Iris pigment epithelial cell (primary cell): ENCODE results near the gene AKAP6.
"Not testable (repeated sequence)": the region's sequence is repeated elsewhere in the genome, so short reads cannot be mapped to it uniquely, and the experiment has no call there.

ENCODE experiments used
- DNase-seq: peaks from one replicate; pipeline ENCODE4 v3.0.0-alpha.2; 2011; ENCODE audit warnings: low read depth

The AKAP6 gene

DNA sequence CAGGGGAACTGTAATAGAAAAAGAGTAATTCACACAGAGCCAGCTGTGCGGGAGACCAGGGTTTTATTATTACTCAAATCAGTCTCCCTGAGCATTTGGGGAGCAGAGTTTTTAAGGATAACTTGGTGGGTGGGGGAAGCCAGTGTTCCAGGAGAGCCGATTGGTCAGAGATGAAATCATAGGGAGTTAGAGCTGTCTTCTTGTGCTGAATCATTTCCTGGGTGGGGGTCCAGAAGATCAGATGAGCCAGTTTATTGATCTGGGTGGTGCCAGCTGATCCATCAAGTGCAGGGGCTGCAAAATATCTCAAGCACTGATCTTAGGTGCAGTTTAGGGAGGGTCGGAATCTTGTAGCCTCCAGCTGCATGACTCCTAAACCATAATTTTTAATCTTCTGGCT, 44.1 kb downstream of the AKAP6 start:
- DNase-seq = not testable (repeated sequence)

DNA sequence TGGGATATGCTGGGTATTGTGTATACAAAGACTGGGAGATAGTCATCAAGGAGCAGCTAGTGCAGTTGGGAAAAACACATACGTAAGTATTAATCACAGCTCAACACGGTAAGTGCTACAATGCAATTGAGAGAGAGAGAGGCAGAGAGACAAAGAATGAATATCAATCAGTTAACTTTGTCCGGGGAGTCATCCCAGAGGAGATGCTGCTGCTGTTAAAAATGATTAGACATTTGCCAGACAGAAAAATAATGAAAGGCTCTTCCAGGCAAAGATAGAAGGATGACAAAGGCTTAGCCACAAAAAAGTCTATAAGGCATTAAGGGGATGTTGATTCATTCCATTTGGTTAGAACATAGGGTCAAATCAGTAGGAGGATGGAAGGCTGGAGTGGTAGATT, 45.1 kb downstream of the AKAP6 start:
- peak; percentile 50 for DNase-seq

DNA sequence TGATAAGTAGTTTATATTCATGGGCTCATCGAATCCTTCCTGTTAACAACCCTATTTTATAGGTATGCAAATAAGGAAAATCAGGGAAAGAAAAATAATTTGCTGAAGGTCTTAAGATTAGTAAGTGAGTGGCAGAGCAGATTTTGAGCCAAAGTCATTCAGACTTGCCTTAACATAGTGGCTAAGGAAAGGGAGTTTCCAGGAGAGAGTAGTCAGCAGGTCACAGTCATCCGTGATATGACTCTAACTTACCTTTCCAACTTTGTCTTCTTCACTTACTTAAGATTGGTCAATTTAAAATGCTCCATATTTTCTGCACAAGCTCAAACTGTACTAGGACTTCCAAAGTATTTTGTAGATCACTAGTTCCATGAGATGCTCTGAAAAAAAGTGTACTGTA, 46.6 kb downstream of the AKAP6 start:
- DNase-seq = no peak

DNA sequence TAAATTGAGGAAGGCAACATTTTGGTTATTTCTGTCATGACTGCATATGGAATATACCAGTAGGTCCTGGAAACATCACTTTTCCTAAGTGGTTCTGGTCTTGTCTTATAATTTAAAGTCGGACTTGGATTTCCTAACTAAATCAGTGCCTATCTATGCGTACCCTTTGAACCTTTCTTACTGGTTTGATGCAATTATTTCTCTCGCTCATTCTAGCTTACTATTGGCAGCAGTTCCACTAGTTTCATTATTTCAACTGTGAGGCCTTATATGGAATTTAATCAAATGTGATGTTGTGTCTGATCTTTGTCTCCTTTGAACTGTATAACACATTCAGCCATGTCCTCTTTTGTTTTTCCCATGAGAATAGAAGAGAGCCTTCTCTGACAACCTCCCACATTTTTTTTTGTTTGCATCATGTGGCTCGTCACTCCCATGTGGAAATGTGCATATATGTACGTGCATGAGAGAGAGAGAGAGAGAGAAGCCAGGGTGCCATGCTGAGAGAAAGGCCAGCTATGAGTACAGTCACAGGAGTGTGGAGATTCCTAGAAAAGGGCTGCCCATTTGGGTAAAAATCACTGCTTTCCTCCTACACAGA, 48.0 kb downstream of the AKAP6 start:
- no peak for DNase-seq

DNA sequence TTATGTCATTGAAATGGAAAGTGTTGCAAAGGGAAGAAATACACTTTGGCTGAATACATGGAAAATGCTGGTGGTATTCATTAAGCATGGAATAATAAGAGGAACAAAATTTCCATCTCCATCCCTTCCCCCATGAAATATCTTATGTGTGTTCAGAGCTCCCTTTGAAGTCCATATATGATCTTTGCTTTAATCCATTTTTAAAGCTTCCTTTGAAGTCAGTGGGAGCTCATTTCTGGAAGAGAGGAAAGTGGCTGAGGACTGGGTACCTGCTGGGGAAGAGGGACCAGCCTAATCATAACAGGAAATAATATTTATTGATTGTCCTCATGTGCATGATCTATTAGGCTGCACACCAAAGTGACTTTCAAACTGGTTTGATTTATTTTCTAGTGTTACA, 49.2 kb downstream of the AKAP6 start:
- no peak for DNase-seq

DNA sequence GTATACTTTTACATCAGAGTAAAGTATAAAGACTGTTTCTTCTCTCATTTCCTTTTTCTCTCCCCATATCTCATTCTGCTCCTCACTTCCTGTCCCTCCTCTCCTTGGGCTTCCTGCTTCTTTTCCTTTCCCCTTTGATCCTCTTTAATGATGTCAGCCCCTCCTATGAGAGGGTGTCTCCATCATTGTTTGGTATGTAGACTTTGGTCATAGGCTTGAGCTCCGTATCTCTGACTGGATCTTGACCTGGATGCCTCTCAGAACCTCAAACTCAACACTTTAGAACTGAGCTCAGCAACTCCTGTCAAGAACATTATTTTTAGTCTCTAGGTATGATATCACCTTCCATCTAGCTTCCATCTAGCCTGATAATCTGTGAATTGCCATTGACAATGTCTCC, 50.3 kb downstream of the AKAP6 start:
- no peak for DNase-seq

DNA sequence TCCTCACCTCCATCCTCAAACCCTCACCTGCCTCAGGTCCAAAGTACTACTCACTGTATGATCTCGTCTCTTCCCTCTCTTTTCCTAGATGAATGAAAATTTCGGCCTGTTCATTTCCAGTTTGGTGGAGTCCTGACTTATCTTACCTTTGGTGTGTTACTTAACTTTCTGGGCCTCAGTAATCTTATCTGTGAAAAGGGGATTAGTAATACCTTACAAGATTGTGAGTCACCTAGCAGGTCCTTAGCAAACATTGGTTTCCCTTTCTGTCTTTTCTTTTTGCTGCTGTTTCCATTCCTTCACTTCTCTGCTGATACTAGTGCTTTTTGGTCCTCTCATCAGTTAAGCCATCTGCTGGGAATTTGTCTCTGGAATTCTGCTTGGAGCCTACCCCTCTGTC, 52.8 kb downstream of the AKAP6 start:
- no peak for DNase-seq

DNA sequence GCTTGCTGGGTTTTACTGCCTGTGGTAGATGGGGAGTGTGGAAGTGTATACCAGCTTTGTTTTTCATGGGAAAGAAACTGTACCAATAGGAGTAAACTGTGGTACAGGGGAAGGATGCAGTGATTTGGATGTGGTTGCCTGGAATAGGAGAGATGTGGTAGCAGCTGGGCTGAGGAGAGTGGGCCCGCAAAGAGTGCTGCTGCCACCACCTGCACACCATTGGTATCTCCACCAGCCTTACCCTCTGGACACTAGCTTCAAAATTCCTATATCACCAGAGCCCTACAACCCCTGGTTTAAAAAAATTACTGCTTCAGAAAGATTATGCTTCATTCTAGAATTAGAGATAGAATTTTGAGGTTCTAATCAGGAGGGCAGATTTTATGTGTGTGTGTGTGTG, 53.6 kb downstream of the AKAP6 start:
- peak; percentile 32 for DNase-seq

DNA sequence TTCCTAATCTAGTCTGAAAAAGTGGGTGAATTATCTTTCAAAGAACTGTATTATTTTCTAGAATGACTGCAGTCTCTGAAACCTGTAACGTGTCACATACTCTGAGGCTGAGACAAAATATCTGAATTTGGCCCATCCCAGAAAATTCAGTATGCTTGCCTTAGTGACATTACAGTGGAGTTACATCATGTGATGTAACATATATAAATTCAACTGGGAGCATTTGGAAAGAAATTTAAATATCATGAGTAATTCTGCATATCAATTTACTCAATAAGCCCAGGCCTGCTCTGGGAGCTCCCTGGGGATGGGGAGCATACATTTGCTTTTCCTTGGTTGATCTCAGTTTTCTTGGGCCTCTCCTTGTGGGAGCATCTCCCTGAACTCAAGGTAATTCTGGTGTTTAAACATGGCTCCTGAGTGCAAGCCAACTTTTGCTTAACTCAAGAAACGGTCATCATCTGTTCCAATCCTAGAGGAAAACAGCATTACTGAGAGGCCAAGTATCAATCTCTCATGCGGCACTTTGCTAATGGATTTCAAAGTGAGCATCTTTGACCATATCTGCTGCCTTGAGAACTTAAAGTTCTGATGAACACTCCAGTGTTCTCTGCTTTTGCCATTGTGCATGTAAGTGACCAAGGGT, 54.4 kb downstream of the AKAP6 start:
- no peak for DNase-seq

DNA sequence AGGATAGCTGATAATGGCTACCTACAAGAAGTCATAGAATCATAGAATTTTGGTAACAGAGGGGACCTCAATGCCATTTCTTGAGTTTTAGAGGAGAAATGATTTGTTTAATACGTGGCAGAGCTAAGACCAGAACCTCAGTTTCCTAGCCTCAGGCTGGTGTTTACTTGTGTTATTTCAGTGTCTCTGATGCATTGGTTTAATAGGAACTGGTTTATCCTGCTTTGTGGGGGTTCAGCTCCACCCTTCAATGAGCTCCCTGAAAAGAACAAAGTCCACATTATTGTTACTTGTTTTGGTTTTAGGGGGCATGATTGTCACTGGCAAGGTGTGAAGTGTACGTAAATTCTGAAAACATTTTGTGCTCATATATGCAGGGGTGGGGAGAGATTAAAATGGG, 55.4 kb downstream of the AKAP6 start:
- no peak for DNase-seq

DNA sequence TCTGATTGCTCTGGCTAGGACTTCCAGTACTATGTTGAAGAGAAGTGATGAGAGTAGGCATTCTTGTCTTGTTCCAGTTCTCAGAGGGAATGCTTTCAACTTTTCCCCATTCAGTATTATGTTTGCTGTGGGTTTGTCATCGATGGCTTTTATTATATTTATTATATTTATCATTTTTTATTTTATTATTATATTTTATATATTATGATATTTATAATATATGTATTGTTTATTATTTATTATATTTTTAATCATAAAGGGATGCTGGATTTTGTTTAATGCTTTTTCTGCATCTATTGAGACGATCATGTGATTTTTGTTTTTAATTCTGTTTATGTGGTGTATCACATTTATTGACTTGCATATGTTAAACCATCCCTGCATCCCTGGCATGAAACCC, 58.2 kb downstream of the AKAP6 start:
- DNase-seq = not testable (repeated sequence)

DNA sequence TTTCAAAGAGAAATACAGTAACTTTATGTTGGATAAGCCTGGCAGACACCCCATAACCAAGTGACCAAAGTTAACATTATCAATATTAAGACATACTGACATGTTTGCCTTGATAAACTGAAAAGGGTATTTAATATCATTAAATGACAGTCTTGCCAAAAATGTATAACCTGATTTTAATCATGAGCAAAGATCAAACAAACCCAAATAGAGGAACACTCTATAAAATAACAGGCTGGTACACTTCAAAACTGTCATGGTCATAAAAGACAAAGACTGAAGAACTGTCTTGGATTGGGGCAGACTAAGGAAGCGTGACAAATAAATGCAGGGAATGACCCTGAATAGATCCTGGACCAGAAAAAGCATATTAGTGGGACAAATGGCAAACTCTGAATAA, 64.0 kb downstream of the AKAP6 start:
- no peak for DNase-seq

DNA sequence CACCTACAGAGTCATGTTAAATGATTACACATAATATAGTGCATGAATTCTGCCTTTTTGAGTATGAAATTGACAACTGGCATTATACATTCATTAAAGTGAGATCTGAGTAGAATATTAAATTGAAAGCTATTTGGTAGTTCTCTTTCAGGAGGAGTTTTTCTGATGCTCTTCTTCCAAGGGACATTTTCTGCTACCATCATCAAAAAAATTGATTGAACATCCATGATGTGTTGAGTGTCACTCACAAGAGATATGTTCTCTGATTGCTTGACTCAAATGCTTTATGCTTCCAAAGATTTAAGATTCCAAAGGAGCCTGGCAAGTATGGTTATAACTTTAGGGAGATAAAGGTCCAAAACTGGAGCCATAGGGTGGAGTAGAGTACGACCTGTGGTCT, 64.9 kb downstream of the AKAP6 start:
- DNase-seq = no peak

DNA sequence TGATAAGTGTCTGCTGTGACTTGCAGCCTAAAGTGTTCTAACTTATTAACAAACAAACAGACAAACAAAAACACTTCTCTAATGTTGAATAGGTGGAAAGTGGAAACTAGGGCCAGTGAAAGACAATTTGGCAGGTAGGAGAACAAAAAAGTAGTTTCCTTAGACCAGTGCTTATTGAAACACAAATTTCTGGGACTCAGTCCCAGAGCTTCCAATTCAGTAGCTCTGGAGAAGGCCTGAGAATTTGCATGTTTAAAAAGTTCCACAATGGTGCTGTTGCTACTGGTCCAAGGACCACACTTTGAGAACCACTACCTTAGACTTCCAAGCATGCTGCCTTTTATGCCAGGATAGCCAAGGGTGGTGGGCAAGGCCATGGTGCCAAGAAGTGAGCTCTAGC, 67.8 kb downstream of the AKAP6 start:
- no peak for DNase-seq

DNA sequence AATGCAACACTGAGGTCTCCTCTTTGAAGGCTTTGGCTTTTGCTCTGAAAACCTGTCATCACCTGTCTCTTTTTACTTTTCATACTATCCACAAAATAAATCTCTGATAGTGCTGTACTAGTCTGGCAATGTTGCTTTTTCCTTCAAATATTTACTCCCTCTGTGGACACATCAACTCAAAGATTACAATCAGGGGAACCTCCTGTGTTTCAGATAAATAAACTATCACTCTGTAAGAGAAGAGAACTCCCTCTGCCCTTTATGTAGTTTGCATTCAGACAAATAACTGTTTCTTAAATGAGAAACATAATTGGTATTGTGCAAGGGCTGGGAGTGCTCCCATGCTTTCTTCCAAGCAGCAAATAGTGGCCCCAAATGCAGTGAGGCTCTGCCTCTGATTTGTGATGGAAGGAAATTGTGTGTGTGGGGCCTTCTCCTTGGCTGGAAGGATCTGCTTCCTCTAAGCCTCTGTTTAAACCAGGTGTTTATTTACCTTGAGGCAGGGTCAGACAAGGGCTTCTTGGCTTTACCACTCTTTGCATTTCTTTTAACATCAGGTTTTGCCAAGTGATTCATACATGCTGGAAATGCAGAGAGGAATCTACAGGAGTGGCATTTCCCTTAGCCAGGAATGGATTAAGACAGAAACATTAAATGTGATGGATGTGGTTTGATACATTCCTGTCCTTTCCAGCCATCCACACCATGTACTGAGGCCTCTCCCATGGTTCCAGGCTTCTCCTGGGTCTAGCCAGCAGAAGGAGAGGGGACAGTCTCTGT, 69.0 kb downstream of the AKAP6 start:
- peak; percentile 78 for DNase-seq

DNA sequence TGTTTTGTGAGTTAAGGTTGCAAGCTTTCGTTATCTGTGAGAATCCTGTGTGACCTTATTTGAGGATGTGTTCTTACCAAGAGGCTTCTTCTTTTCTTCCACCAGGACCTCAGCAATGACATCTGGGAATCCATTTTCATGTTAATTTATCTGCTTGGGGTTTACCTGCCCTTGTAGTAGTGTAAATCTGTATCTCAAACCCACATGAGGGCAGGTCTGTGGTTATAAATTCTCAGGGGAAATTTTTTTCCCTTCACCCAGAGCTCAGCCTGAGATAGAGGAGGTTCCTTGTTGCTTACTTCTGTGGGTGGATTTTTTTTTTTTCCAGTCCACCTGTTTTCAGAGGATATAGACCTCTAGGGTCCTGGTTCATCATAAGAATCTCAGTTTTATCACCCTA, 70.8 kb downstream of the AKAP6 start:
- no peak for DNase-seq

DNA sequence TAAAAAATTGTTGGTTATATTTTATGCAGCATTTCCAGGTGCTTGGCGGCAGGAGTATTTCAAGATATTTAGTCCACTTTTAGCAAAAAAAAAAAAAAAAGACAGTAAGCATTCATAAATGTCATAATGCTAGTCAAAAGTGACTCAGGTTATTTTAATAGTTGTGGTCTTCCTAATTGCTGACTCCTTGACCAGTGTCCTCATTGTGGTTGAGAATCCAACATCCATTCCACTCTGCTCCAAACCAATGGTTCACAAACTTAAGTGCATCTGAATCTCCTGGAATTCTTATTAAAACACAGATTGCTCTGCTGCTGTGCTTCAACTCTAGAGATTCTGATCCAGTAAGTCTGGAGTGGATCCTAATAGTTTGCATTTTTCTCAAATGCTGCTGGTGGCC, 71.4 kb downstream of the AKAP6 start:
- DNase-seq = no peak

DNA sequence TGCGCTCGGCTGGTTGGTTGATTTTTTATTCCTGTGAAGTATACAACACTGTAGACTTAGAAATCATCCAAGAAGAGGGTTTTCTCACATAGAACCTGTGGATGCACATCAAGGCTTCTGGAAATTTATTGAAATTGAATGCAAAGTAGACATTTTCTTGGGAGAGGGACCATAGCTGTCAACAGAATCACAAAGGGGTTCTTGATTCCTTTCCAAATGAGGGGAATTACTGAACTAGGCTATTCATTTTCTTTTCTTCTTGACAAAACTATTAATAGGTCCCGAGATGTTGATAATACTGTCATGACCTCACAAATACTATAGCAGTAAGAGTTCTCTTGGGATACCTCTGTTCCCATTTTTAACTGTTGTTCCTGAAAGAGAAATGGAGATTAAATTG, 73.9 kb downstream of the AKAP6 start:
- no peak for DNase-seq

DNA sequence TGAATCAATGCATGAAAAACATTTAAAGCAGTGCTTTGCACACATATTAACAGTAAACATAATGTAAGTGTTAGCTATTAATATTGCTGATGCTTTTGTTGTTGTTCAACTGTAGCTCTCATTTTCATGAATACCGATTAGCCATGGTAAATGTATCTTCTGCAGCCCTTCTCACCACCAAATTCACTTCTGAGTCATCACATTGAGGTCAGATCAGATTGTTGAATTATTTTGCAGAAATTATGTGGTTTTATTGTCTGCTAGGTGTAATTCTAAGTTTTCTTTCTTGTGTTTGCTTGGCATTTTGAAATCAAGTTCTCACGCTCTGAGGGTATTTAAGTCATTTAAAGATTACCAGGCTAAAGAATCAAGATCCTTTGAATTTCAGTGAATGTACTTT, 74.6 kb downstream of the AKAP6 start:
- peak; percentile 63 for DNase-seq

DNA sequence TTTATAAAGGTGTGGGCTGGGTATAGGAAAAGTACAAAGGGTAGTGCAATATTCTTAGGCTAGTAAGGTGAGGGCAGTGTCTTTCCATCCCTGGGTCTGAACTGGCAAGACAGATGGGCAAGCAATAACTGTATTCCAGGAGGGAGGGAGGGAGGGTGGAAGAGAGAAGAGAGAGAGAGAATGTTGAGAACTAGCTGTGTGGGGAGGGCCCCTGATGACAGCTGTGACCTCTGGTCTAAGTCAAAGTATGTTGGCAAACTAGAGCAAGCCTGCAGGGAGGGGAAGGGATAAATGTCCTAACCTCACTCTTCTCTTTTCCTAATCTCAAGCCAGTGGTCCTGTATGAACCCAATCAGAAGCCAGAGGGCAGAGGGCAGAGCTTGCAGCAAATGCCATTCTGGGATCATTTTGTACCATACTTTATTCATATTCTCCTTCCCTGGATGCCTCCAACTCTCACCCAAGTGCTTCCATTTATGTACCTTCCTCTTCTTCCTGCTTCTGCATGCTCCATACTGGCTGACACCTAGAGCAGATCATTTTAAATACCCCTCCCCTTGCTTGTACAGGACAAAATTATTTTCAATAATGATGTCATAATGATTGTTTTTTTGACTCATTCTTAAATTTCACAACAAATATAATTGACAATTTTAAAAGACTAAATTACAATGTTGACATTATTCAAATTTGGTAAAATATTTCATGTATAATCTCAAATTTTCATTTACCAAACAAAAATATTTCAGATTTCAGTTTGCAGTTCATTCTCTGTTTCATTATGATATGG, 75.9 kb downstream of the AKAP6 start:
- DNase-seq = no peak

DNA sequence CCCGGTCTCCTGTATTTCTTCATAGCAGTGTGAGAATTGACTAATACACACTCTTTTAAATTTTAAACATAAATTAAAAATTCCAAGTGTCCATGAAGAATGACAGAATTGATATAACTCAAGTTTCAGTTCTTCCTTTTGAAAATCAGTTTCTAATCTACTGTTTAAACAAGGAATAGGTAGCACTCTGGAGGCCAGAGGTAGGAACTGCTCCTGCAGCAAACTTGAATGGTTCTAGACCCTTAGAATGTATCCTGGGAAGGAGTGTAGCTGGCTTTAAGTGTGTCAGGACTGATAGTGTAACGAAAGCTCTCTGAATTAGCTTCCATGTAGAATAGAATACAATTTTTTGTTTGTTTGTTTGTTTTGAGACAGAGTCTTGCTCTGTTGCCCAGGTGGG, 76.8 kb downstream of the AKAP6 start:
- no peak for DNase-seq

DNA sequence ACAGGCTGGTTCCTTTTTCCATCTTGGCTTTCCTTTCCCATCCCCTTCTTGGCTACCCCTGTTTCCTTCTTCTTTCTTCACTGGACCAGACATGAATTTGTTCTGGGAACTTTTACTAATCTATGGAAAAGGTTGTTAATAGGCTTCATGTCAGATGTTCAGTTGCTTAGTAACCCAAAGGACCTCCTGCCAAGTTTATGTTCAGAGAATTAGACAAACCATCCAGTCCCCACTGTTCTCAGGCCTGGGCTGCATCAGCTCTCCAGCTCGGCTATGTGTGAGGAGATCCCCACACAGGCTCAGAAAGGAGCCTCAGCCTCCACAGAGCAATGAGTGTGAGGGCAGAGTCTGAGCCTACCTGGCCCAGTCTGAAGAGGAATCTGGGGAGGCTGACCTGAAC, 78.0 kb downstream of the AKAP6 start:
- DNase-seq = peak; percentile 54

DNA sequence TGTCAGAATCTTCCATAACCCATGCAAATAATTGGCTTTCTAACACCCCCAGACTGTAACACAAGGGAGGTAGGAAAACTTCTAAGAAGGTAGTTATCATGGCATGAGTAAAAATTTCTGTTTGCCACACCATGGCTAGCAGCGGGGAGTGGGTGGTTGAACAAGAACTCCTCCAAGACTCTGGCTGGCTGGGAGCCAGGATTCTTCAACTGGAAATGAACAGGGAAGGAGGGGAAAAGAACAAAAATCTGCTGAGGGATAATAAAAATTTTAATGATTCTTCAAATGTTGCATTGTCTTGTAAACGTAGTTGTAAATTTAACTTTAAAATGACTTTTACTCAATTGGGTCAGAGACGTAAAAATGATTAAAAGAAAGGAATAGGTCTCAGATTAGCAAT, 78.9 kb downstream of the AKAP6 start:
- peak; percentile 16 for DNase-seq
